Measurements from ENCODE around the gene NPIPB2. TPM values are rescaled to one million over a fixed set of nuclear protein-coding genes. Genes with fewer than 3 reads are reported as not detected.
"Not testable (repeated sequence)": the region's sequence is repeated elsewhere in the genome, so short reads cannot be mapped to it uniquely, and the experiment has no call there.

NPIPB2 gene
- total and polyA plus RNA-seq, 12 donors, result 1.6 to 21.2 (median 4.4) TPM

DNA sequence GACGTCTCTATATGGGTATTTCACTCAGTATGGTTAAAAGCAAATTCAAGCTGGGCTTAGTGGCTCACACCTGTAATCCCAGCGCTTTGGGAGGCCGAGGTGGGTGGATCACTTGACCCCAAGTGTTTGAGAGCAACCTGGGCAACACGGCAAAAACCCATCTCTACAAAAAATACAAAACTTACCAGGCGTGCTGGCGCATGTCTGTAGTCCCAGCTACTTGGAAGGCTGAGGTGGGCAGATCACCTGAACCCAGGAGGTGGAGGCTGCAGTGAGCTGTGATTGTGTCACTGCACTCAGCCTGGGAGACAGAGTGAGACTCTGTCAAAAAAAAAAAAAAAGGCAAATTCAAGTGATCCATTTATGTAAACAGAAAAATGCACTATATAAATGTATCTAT, 21.9 kb upstream of the NPIPB2 start:
- Histone ChIP-seq H3K4me1 (replicated peaks in 1 of 2) (no peaks in the 10 kb centered on the region), H3K27me3 (no peaks in the 10 kb centered on the region), H3K36me3 (replicated peaks in 1 of 2) (no peaks in the 10 kb centered on the region), H3K27ac (no peak overlapping the region), H3K4me3 (no peak overlapping the region), H3K9me3 (replicated peaks in 1 of 3) (no peaks in the 10 kb centered on the region)
- DNase-seq, result no peak
- TF ChIP-seq, protein P1, sequence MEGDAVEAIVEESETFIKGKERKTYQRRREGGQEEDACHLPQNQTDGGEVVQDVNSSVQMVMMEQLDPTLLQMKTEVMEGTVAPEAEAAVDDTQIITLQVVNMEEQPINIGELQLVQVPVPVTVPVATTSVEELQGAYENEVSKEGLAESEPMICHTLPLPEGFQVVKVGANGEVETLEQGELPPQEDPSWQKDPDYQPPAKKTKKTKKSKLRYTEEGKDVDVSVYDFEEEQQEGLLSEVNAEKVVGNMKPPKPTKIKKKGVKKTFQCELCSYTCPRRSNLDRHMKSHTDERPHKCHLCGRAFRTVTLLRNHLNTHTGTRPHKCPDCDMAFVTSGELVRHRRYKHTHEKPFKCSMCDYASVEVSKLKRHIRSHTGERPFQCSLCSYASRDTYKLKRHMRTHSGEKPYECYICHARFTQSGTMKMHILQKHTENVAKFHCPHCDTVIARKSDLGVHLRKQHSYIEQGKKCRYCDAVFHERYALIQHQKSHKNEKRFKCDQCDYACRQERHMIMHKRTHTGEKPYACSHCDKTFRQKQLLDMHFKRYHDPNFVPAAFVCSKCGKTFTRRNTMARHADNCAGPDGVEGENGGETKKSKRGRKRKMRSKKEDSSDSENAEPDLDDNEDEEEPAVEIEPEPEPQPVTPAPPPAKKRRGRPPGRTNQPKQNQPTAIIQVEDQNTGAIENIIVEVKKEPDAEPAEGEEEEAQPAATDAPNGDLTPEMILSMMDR (IDR thresholded peaks at IDR 0.05), result no peak
- TF ChIP-seq POLR2A (IDR thresholded peaks at IDR 0.05), result no peak
- 82 to 88% (median 84%) methylated on average over 6 of the region's 6 CpGs for WGBS, 4 donors
- intact Hi-C loops (cut with DNase I), result no loop called here

DNA sequence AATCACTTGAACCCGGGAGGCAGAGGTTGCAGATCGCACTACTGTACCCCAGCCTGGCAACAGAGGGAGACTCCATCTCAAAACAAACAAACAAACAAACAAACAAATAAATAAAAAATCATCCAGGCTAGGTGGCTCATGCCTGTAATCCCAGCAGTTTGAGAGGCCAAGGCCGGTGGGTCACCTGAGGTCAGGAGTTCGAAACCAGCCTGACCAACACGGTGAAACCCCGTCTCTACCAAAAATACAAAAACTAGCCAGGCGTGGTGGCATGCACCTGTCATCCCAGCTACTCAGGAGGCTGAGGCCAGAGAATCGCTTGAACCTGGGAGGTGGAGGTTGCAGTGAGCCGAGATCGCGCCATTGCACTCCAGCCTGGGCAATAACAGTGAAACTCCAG, 21.1 kb upstream of the NPIPB2 start:
- intact Hi-C loops (cut with DNase I); DNase-seq: not testable (repeated sequence)

DNA sequence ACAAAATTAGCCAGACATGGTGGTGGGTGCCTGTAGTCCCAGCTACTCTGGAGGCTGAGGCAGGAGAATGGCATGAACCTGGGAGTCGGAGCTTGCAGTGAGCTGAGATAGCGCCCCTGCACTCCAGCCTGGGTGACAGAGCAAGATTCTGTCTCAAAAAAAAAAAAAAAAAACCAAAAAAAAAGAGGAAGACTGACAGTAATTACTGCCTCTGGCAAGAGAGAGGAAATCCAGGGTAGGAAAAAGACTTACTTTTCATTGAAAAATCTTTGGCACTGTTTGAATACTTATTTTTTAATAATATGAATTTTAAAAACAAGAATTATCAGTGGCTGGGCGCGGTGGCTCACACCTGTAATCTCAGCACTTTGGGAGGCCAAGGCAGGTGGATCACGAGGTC, 20.6 kb upstream of the NPIPB2 start:
- intact Hi-C loops (cut with DNase I); H3K27ac ChIP-seq; H3K4me1 ChIP-seq (replicated peaks in 1 of 2); H3K4me3 ChIP-seq; DNase-seq; H3K9me3 ChIP-seq (replicated peaks in 1 of 3); H3K27me3 ChIP-seq; H3K36me3 ChIP-seq (replicated peaks in 1 of 2): not testable (repeated sequence)
- 71 to 91% (median 88%) methylated on average over 5 of the region's 5 CpGs for WGBS, 4 donors

More for the DNA sequence above, 21.1 kb upstream of the NPIPB2 start:
- H3K36me3 ChIP-seq (replicated peaks in 1 of 2); H3K4me1 ChIP-seq (replicated peaks in 1 of 2); H3K27me3 ChIP-seq; H3K27ac ChIP-seq; H3K4me3 ChIP-seq; H3K9me3 ChIP-seq (replicated peaks in 1 of 3): not testable (repeated sequence)
- WGBS, 4 donors, result 87 to 95% (median 91%) methylated on average over 11 of the region's 11 CpGs

DNA sequence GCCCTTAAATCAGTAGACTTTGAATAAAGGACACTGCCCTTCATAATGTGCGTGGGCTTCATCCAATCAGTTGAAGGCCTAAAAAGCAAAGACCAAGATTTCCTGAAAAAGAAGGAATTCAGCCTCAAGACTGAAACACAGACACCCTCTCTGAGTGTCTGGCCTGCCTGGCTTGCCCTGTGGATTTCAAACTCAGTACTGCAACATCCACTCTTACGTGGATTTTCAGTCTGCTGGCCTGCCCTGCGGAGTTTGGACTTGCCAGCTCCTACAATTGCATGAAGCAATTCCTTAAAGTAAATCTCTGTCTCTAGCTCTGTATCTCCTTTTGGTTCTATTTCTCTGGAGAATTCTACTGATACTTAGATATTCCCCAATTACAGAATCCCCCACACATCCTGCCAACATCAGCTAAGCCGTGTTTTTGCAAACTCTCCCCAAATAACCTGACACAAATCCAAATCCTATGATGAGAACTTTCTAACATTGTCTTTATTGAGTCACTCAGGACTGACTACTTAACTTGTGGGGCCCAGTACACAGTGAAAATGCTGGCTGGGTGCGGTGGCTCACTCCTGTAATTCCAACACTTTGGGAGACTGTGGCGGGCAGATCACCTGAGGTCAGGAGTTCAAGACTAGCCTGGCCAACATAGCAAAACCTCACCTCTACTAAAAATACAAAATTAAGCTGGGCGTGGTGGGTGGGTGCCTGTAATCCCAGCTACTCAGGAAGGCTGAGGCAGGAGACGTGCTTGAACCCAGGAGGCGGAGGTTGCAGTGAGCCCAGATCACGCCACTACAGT, 15.9 kb upstream of the NPIPB2 start:
- intact Hi-C loops (cut with DNase I), result no loop called here
- no peaks in the 10 kb centered on the region for H3K36me3 ChIP-seq (replicated peaks in 1 of 2)
- no peaks in the 10 kb centered on the region for H3K27me3 ChIP-seq
- no peak overlapping the region for H3K27ac ChIP-seq
- no peaks in the 10 kb centered on the region for H3K9me3 ChIP-seq (replicated peaks in 1 of 3)
- 82 to 94% (median 88%) methylated on average over 10 of the region's 10 CpGs for WGBS, 4 donors
- H3K4me1 ChIP-seq (replicated peaks in 1 of 2), result no peaks in the 10 kb centered on the region
- DNase-seq, result no peak
- H3K4me3 ChIP-seq, result no peak overlapping the region
- TF ChIP-seq, protein P1 (IDR thresholded peaks at IDR 0.05), result no peak

DNA sequence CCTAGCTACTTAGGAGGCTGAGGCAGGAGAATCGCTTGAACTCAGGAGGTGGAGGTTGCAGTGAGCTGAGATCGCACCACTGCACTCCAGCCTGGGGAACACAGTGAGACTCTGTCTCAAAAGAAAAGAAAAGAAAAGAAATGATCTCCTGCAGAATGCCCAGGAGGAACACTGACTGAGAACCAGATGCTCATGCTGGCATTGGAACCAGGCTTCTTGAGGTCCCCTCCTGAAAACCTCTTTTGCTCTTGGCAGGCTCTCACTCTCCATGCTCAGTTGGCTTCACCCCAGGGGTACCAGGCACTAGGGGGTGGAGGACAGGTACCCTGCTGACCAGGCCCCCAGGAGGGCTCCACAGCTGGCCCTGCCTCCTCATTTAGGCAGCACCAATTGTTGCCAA, 14.7 kb upstream of the NPIPB2 start:
- DNase-seq, result no peak
- no peak for TF ChIP-seq POLR2A (IDR thresholded peaks at IDR 0.05)
- TF ChIP-seq, protein P1 (IDR thresholded peaks at IDR 0.05), result no peak

More for the DNA sequence above, 14.7 kb upstream of the NPIPB2 start:
- no peaks in the 10 kb centered on the region for H3K9me3 ChIP-seq (replicated peaks in 1 of 3)
- no peaks in the 10 kb centered on the region for H3K36me3 ChIP-seq (replicated peaks in 1 of 2)
- no peaks in the 10 kb centered on the region for H3K27me3 ChIP-seq
- no peak overlapping the region for H3K27ac ChIP-seq
- intact Hi-C loops (cut with DNase I), result no loop called here
- no peak overlapping the region for H3K4me3 ChIP-seq
- 89 to 96% (median 94%) methylated on average over 2 of the region's 2 CpGs for WGBS, 4 donors
- H3K4me1 ChIP-seq (replicated peaks in 1 of 2), result no peaks in the 10 kb centered on the region
